22Rv1 (cell line): ENCODE results near the gene SELENON.

Experiments used
- CTCF ChIP-seq: fragments of 450-650 bp; IDR thresholded peaks from 2 replicates; pipeline ENCODE4 v1.5.1; 2017; ENCODE audit warnings: mild to moderate bottlenecking
- ZFX ChIP-seq: fragments of 450-650 bp; IDR thresholded peaks from 2 replicates; pipeline ENCODE4 v1.6.1; 2017; ENCODE audit warnings: antibody characterized with exemption, borderline replicate concordance

GRCh38 chr1:25818569-25818968 lies 18.6 kb downstream of the SELENON start:
- TF ChIP-seq CTCF (no peak), ZFX (no peak)
